ENCODE results near the gene ZFAND5. TPM values are rescaled to one million over a fixed set of nuclear protein-coding genes. Genes with fewer than 3 reads are reported as not detected.

The ZFAND5 gene
- total and polyA plus RNA-seq, 4 donors, result 45.6 to 119 (median 61.9) TPM

GRCh38 chr9:72394066-72394465 is 29.1 kb upstream of the ZFAND5 start (continued):
- no peak for TF ChIP-seq ZBTB33 (IDR thresholded peaks at IDR 0.05)

GRCh38 chr9:72390907-72391306 is 25.9 kb upstream of the ZFAND5 start:
- Histone ChIP-seq H3K27ac (ENCODE audit: low read depth in 1 of 2, low read length in 2 of 2) (no peak overlapping the region), H3K4me1 (ENCODE audit: control insufficient read depth in 4 of 4, insufficient read depth in 4 of 4, low read length in 3 of 4) (no peaks in the 10 kb centered on the region), H3K4me3 (ENCODE audit: low read depth in 1 of 3, low read length in 3 of 3) (no peak overlapping the region), H3K9ac (ENCODE audit: low read depth in 1 of 2, low read length in 2 of 2) (no peak overlapping the region), H3K27me3 (ENCODE audit: control insufficient read depth in 4 of 4, insufficient read depth in 4 of 4, low read length in 3 of 4) (no peaks in the 10 kb centered on the region), H3K36me3 (ENCODE audit: control insufficient read depth in 4 of 4, insufficient read depth in 3 of 4, low read depth in 1 of 4, low read length in 3 of 4) (no peaks in the 10 kb centered on the region), H3K9me3 (ENCODE audit: control insufficient read depth in 4 of 4, low read length in 3 of 4) (no peaks in the 10 kb centered on the region)
- no peak for DNase-seq (ENCODE audit: low spot score)
- WGBS, result 94% methylated on average over 2 of the region's 2 CpGs
- no peak for TF ChIP-seq FOXA1 (IDR thresholded peaks at IDR 0.05)
- no peak for TF ChIP-seq TAF1 (conservative IDR thresholded peaks at IDR 0.05)
- TF ChIP-seq ZBTB33 (IDR thresholded peaks at IDR 0.05), result no peak
- TF ChIP-seq FOXA2 (IDR thresholded peaks at IDR 0.05), result no peak
- TF ChIP-seq CTCF (IDR thresholded peaks at IDR 0.05; ENCODE audit: low read depth, low read length, missing input control), result no peak
- TF ChIP-seq JUND (IDR thresholded peaks at IDR 0.05), result no peak
- no peak for TF ChIP-seq REST (IDR thresholded peaks at IDR 0.05)
- TF ChIP-seq EGR1 (IDR thresholded peaks at IDR 0.05; ENCODE audit: low read depth in 2 of 2), result no peak
- TF ChIP-seq YY1 (IDR thresholded peaks at IDR 0.05), result no peak
- no peak for TF ChIP-seq RAD21 (IDR thresholded peaks at IDR 0.05)
- no peak for TF ChIP-seq MAX (IDR thresholded peaks at IDR 0.05)
- TF ChIP-seq NR2F2 (IDR thresholded peaks at IDR 0.05), result no peak
- no peak for TF ChIP-seq SP1 (IDR thresholded peaks at IDR 0.05)
- TF ChIP-seq HNF4A (conservative IDR thresholded peaks at IDR 0.05), result no peak
- TF ChIP-seq HNF4G (IDR thresholded peaks at IDR 0.05), result no peak
- TF ChIP-seq GABPA (IDR thresholded peaks at IDR 0.05 in 1 of 2, conservative IDR thresholded peaks at IDR 0.05 in 1 of 2), result no peak

Measured in liver (tissue), 9 donors.